ENCODE results near the gene MEOX1. TPM values are rescaled to one million over a fixed set of nuclear protein-coding genes. Genes with fewer than 3 reads are reported as not detected.
"Not testable (repeated sequence)": the region's sequence is repeated elsewhere in the genome, so short reads cannot be mapped to it uniquely, and the experiment has no call there.

MEOX1 gene
- total and polyA plus RNA-seq, 5 donors = 4.2 to 16.8 (median 10.6) TPM

- no peaks in the 10 kb centered on the region for H3K9me3 ChIP-seq (ENCODE audit: control insufficient read depth, low read length)
- H3K27me3 ChIP-seq (ENCODE audit: control insufficient read depth, insufficient read depth) = no peaks in the 10 kb centered on the region
- WGBS = 89% methylated on average over 10 of the region's 10 CpGs
- peaks cover 5% of the 10 kb centered on the region for H3K4me1 ChIP-seq (ENCODE audit: control insufficient read depth, insufficient read depth, low read length)
- ATAC-seq = no peak
- no peak overlapping the region for H3K27ac ChIP-seq (ENCODE audit: low read length)
- intact Hi-C loops (cut with DNase I) = loop anchor here in 1 of 4 donors (2.0 kb wide), 1 partner anchor 63 kb away; no protein-coding TSS in a partner anchor
- no peak for DNase-seq
- no peak overlapping the region for H3K4me3 ChIP-seq (ENCODE audit: low read length)
Observed at GRCh38 chr17:43697937-43698336, 36.2 kb upstream of the MEOX1 start.

- no peak for ATAC-seq
- Histone ChIP-seq H3K4me1 (ENCODE audit: control insufficient read depth, insufficient read depth, low read length) (peaks cover 5% of the 10 kb centered on the region), H3K27ac (ENCODE audit: low read length) (peak overlapping the region; percentile 9), H3K27me3 (ENCODE audit: control insufficient read depth, insufficient read depth) (no peaks in the 10 kb centered on the region), H3K4me3 (ENCODE audit: low read length) (no peak overlapping the region), H3K9me3 (ENCODE audit: control insufficient read depth, low read length) (no peaks in the 10 kb centered on the region)
- DNase-seq = no peak
- intact Hi-C loops (cut with DNase I) = loop anchor here in 1 of 4 donors (2.0 kb wide), 1 partner anchor 64 kb away; no protein-coding TSS in a partner anchor
- 43% methylated on average over 2 of the region's 2 CpGs for WGBS
Observed at GRCh38 chr17:43696891-43697290, 35.2 kb upstream of the MEOX1 start.

- peak; percentile 38 to 75 (median 72) for DNase-seq
- Histone ChIP-seq H3K27ac (ENCODE audit: low read length) (peak overlapping the region; percentile 56), H3K27me3 (ENCODE audit: control insufficient read depth, insufficient read depth) (no peaks in the 10 kb centered on the region), H3K9me3 (ENCODE audit: control insufficient read depth, low read length) (no peaks in the 10 kb centered on the region), H3K4me3 (ENCODE audit: low read length) (no peak overlapping the region), H3K4me1 (ENCODE audit: control insufficient read depth, insufficient read depth, low read length) (peaks cover 5% of the 10 kb centered on the region)
- 20% methylated on average over 12 of the region's 12 CpGs for WGBS
- peak; percentile 55 to 74 for ATAC-seq
- intact Hi-C loops (cut with DNase I) = loop anchor here (2.0 kb wide), 2 partner anchors 63 to 65 kb away; partner anchors contain the start of gene SOST (in 2 of the 4)
Observed at GRCh38 chr17:43695970-43696865, 34.5 kb upstream of the MEOX1 start.

GRCh38 chr17:43694081-43694870, 32.6 kb upstream of the MEOX1 start:
- Histone ChIP-seq H3K9me3 (ENCODE audit: control insufficient read depth, low read length) (no peaks in the 10 kb centered on the region), H3K27me3 (ENCODE audit: control insufficient read depth, insufficient read depth) (no peaks in the 10 kb centered on the region), H3K4me3 (ENCODE audit: low read length) (no peak overlapping the region), H3K27ac (ENCODE audit: low read length) (no peak overlapping the region), H3K4me1 (ENCODE audit: control insufficient read depth, insufficient read depth, low read length) (peaks cover 5% of the 10 kb centered on the region)
- intact Hi-C loops (cut with DNase I) = loop anchor here in 3 of 4 donors (2.0 kb wide), 2 partner anchors 65 to 67 kb away; partner anchors contain the start of gene SOST (in 2 of the 3)
- peak; percentile 70 to 87 (median 81) for DNase-seq
- peak; percentile 79 to 82 for ATAC-seq
- WGBS = 29% methylated on average over 11 of the region's 11 CpGs

- intact Hi-C loops (cut with DNase I) = no loop called here
- H3K27ac ChIP-seq (ENCODE audit: low read length) = no peak overlapping the region
Observed at GRCh38 chr17:43691317-43691693, 29.6 kb upstream of the MEOX1 start.

GRCh38 chr17:43690624-43691316, 29.0 kb upstream of the MEOX1 start:
- Histone ChIP-seq H3K4me3 (ENCODE audit: low read length) (no peak overlapping the region), H3K27me3 (ENCODE audit: control insufficient read depth, insufficient read depth) (no peaks in the 10 kb centered on the region), H3K27ac (ENCODE audit: low read length) (no peak overlapping the region), H3K9me3 (ENCODE audit: control insufficient read depth, low read length) (no peaks in the 10 kb centered on the region), H3K4me1 (ENCODE audit: control insufficient read depth, insufficient read depth, low read length) (peaks cover 3% of the 10 kb centered on the region)
- WGBS = 82% methylated on average over 9 of the region's 9 CpGs
- DNase-seq = no peak
- intact Hi-C loops (cut with DNase I) = no loop called here
- no peak for ATAC-seq

More at GRCh38 chr17:43691317-43691693, 29.6 kb upstream of the MEOX1 start:
- ATAC-seq (no peak), DNase-seq (no peak)
- no peaks in the 10 kb centered on the region for H3K9me3 ChIP-seq (ENCODE audit: control insufficient read depth, low read length)
- H3K27me3 ChIP-seq (ENCODE audit: control insufficient read depth, insufficient read depth) = no peaks in the 10 kb centered on the region
- no peak overlapping the region for H3K4me3 ChIP-seq (ENCODE audit: low read length)
- WGBS = 70% methylated on average over 6 of the region's 6 CpGs
- peaks cover 5% of the 10 kb centered on the region for H3K4me1 ChIP-seq (ENCODE audit: control insufficient read depth, insufficient read depth, low read length)

GRCh38 chr17:43689814-43690213, 28.1 kb upstream of the MEOX1 start:
- no peaks in the 10 kb centered on the region for H3K9me3 ChIP-seq (ENCODE audit: control insufficient read depth, low read length)
- H3K27ac ChIP-seq (ENCODE audit: low read length) = no peak overlapping the region
- WGBS = 64% methylated on average over 6 of the region's 6 CpGs
- no peak overlapping the region for H3K4me3 ChIP-seq (ENCODE audit: low read length)
- H3K4me1 ChIP-seq (ENCODE audit: control insufficient read depth, insufficient read depth, low read length) = no peaks in the 10 kb centered on the region
- intact Hi-C loops (cut with DNase I) = no loop called here
- no peaks in the 10 kb centered on the region for H3K27me3 ChIP-seq (ENCODE audit: control insufficient read depth, insufficient read depth)
- ATAC-seq (no peak), DNase-seq (no peak)

- Histone ChIP-seq H3K27ac (ENCODE audit: low read length) (no peak overlapping the region), H3K9me3 (ENCODE audit: control insufficient read depth, low read length) (no peaks in the 10 kb centered on the region), H3K27me3 (ENCODE audit: control insufficient read depth, insufficient read depth) (no peaks in the 10 kb centered on the region), H3K4me1 (ENCODE audit: control insufficient read depth, insufficient read depth, low read length) (no peaks in the 10 kb centered on the region), H3K4me3 (ENCODE audit: low read length) (no peak overlapping the region)
- DNase-seq = no peak
- 90% methylated on average over 3 of the region's 3 CpGs for WGBS
- intact Hi-C loops (cut with DNase I) = no loop called here
- ATAC-seq = no peak
Observed at GRCh38 chr17:43689131-43689530, 27.4 kb upstream of the MEOX1 start.

- WGBS = 91% methylated on average over 9 of the region's 9 CpGs
- H3K27ac ChIP-seq (ENCODE audit: low read length); DNase-seq; H3K9me3 ChIP-seq (ENCODE audit: control insufficient read depth, low read length); H3K4me1 ChIP-seq (ENCODE audit: control insufficient read depth, insufficient read depth, low read length); H3K4me3 ChIP-seq (ENCODE audit: low read length); ATAC-seq; intact Hi-C loops (cut with DNase I); H3K27me3 ChIP-seq (ENCODE audit: control insufficient read depth, insufficient read depth): not testable (repeated sequence)
Observed at GRCh38 chr17:43686957-43687356, 25.2 kb upstream of the MEOX1 start.

- no peak overlapping the region for H3K4me3 ChIP-seq (ENCODE audit: low read length)
- ATAC-seq = no peak
- H3K27ac ChIP-seq (ENCODE audit: low read length) = no peak overlapping the region
- intact Hi-C loops (cut with DNase I) = no loop called here
- no peaks in the 10 kb centered on the region for H3K9me3 ChIP-seq (ENCODE audit: control insufficient read depth, low read length)
- peak in 1 of 3 donors; percentile 14 for DNase-seq
- WGBS = 93% methylated on average over 12 of the region's 12 CpGs
- no peaks in the 10 kb centered on the region for H3K4me1 ChIP-seq (ENCODE audit: control insufficient read depth, insufficient read depth, low read length)
- no peaks in the 10 kb centered on the region for H3K27me3 ChIP-seq (ENCODE audit: control insufficient read depth, insufficient read depth)
Observed at GRCh38 chr17:43683928-43684653, 22.4 kb upstream of the MEOX1 start.

Measured in right cardiac atrium (tissue), 5 donors.